WTC11 (cell line): ENCODE results near the gene CEP120. TPM values are rescaled to one million over a fixed set of nuclear protein-coding genes. Genes with fewer than 3 reads are reported as not detected.

Experiments
- ATAC-seq: fragments of 200-7000 bp; cut with Tn5 transposase; 2 replicates; pipeline ENCODE4 v1.10.0; 2021; ENCODE audit warnings: mild to moderate bottlenecking, moderate library complexity
- CTCF ChIA-PET: fragments of 300-600 bp; sonication (Branson Sonifier 250); formaldehyde crosslinking; loops from one replicate; lab custom pipeline; 2021; ENCODE audit warnings: antibody characterized with exemption; lab: Charles Lee
- POLR2A ChIA-PET: fragments of 350-600 bp; sonication (Branson Sonifier 250); formaldehyde crosslinking; loops from one replicate; lab custom pipeline; 2021; ENCODE audit warnings: antibody characterized with exemption; lab: Charles Lee
- DNase-seq: peaks from one replicate; pipeline ENCODE4 v3.0.0; 2021; ENCODE audit warnings: low spot score
- H3K27ac Mint-ChIP-seq: 2 replicates; pipeline ENCODE4 v1.8.0; 2021; ENCODE audit warnings: mixed read lengths
- H3K27me3 Mint-ChIP-seq: 2 replicates; pipeline ENCODE4 v1.8.0; 2021; ENCODE audit warnings: low read depth, mild to moderate bottlenecking, moderate library complexity, mixed read lengths
- H3K36me3 Mint-ChIP-seq: 2 replicates; pipeline ENCODE4 v1.8.0; 2021; ENCODE audit warnings: mixed read lengths
- H3K4me1 Mint-ChIP-seq: 2 replicates; pipeline ENCODE4 v1.8.0; 2022; ENCODE audit warnings: mixed read lengths
- H3K4me3 Mint-ChIP-seq: 2 replicates; pipeline ENCODE4 v1.8.0; 2021; ENCODE audit warnings: mild to moderate bottlenecking, moderate library complexity, mixed read lengths
- H3K9me3 Mint-ChIP-seq: 2 replicates; pipeline ENCODE4 v1.8.0; 2021; ENCODE audit warnings: mixed read lengths
- AR ChIP-seq: fragments of 250-450 bp; sonication (Bioruptor Pico); IDR thresholded peaks from 2 replicates; pipeline ENCODE4 v1.9.0; 2021; ENCODE audit warnings: mild to moderate bottlenecking
- CREM ChIP-seq: sonication (generic); formaldehyde crosslinking; IDR thresholded peaks from 2 replicates; pipeline ENCODE4 v1.8.1; 2022; ENCODE audit warnings: mild to moderate bottlenecking, missing genetic modification reagents, moderate library complexity
- E2F4 ChIP-seq: sonication (generic); formaldehyde crosslinking; IDR thresholded peaks from 2 replicates; pipeline ENCODE4 v1.8.1; 2022; ENCODE audit warnings: low read depth, mild to moderate bottlenecking, moderate library complexity, missing genetic modification reagents, borderline replicate concordance
- E2F5 ChIP-seq: sonication (generic); formaldehyde crosslinking; IDR thresholded peaks from 2 replicates; pipeline ENCODE4 v1.8.1; 2022; ENCODE audit warnings: mild to moderate bottlenecking, moderate library complexity, missing genetic modification reagents
- ELF4 ChIP-seq: sonication (generic); formaldehyde crosslinking; IDR thresholded peaks from 2 replicates; pipeline ENCODE4 v1.8.1; 2022; ENCODE audit warnings: low read depth, mild to moderate bottlenecking, moderate library complexity, missing genetic modification reagents
- FOXJ3 ChIP-seq: sonication (generic); formaldehyde crosslinking; IDR thresholded peaks from 2 replicates; pipeline ENCODE4 v1.9.0; 2021; ENCODE audit warnings: missing genetic modification reagents, mild to moderate bottlenecking, borderline replicate concordance
- GRHL2 ChIP-seq: fragments of 250-450 bp; sonication (Bioruptor Pico); IDR thresholded peaks from 2 replicates; pipeline ENCODE4 v1.8.0; 2022; ENCODE audit warnings: mild to moderate bottlenecking, moderate library complexity; ENCODE audit not compliant: insufficient replicate concordance, severe bottlenecking
- GTF2I ChIP-seq: fragments of 250-450 bp; sonication (Bioruptor Pico); conservative IDR thresholded peaks from 2 replicates; pipeline ENCODE4 v1.4.0; 2021; ENCODE audit warnings: mild to moderate bottlenecking
- JAZF1 ChIP-seq: fragments of 250-450 bp; sonication (Bioruptor Pico); IDR thresholded peaks from 2 replicates; pipeline ENCODE4 v1.9.0; 2021; ENCODE audit warnings: moderate library complexity, mild to moderate bottlenecking, inconsistent platforms
- KAT7 ChIP-seq: sonication (generic); formaldehyde crosslinking; IDR thresholded peaks from 2 replicates; pipeline ENCODE4 v1.8.1; 2023; ENCODE audit warnings: missing genetic modification reagents, mild to moderate bottlenecking, borderline replicate concordance
- NR1H2 ChIP-seq: sonication (generic); formaldehyde crosslinking; IDR thresholded peaks from 2 replicates; pipeline ENCODE4 v1.9.0; 2021; ENCODE audit warnings: mild to moderate bottlenecking, moderate library complexity, missing genetic modification reagents
- RELA ChIP-seq: sonication (generic); formaldehyde crosslinking; IDR thresholded peaks from 2 replicates; pipeline ENCODE4 v1.8.1; 2022; ENCODE audit warnings: missing genetic modification reagents, mild to moderate bottlenecking, borderline replicate concordance
- RORB ChIP-seq: fragments of 250-450 bp; sonication (Bioruptor Pico); IDR thresholded peaks from 2 replicates; pipeline ENCODE4 v1.9.0; 2021; ENCODE audit warnings: mild to moderate bottlenecking
- SOX15 ChIP-seq: fragments of 250-450 bp; sonication (Bioruptor Pico); IDR thresholded peaks from 2 replicates; pipeline ENCODE4 v1.9.0; 2021; ENCODE audit warnings: mild to moderate bottlenecking
- TEAD1 ChIP-seq: sonication (generic); formaldehyde crosslinking; IDR thresholded peaks from 2 replicates; pipeline ENCODE4 v1.8.0; 2022; ENCODE audit warnings: mild to moderate bottlenecking, missing genetic modification reagents
- ZNF263 ChIP-seq: sonication (generic); formaldehyde crosslinking; IDR thresholded peaks from 2 replicates; pipeline ENCODE4 v1.8.1; 2022; ENCODE audit warnings: low read depth, mild to moderate bottlenecking, moderate library complexity, missing genetic modification reagents
- ZNF281 ChIP-seq: sonication (generic); formaldehyde crosslinking; IDR thresholded peaks from 2 replicates; pipeline ENCODE4 v1.8.0; 2023; ENCODE audit warnings: mild to moderate bottlenecking, missing genetic modification reagents
- ZNF425 ChIP-seq: fragments of 250-450 bp; sonication (Bioruptor Pico); conservative IDR thresholded peaks from 2 replicates; pipeline ENCODE4 v1.9.0; 2021; ENCODE audit warnings: mild to moderate bottlenecking
- ZNF512 ChIP-seq: sonication (generic); formaldehyde crosslinking; IDR thresholded peaks from 2 replicates; pipeline ENCODE4 v1.8.1; 2022; ENCODE audit warnings: missing genetic modification reagents, borderline replicate concordance
- total RNA-seq: library from RNA; stranded (reverse); gene quantifications from 3 replicates; pipeline ENCODE4 v1.2.3, GENCODE V29; 2021

CEP120 gene
- total RNA-seq, 1 experiment from 2014 or later: 15.2 TPM

- POLR2A ChIA-PET: no interaction called here
- Mint-ChIP-seq H3K36me3 (no peaks in the 10 kb centered on the region), H3K27me3 (peaks cover 6% of the 10 kb centered on the region; the same call in 1 of the 2 replicates), H3K4me3 (no peak overlapping the region), H3K4me1 (peaks cover 12% of the 10 kb centered on the region), H3K9me3 (peaks cover 4% of the 10 kb centered on the region), H3K27ac (no peak overlapping the region)
- ATAC-seq: peak; percentile 52
- no peak for DNase-seq
- CTCF ChIA-PET: interaction anchor here (1.5 kb wide), 1 partner anchor 13 kb away, joined by 5 read pairs; the partner anchor contains the start of gene CEP120
- no peak for TF ChIP-seq GTF2I (CRISPR knock-in tag)
- no peak for TF ChIP-seq E2F4 (CRISPR knock-in tag)
- TF ChIP-seq NR1H2 (CRISPR knock-in tag): no peak
- TF ChIP-seq JAZF1 (CRISPR knock-in tag): no peak
- TF ChIP-seq RORB (CRISPR knock-in tag): no peak
- TF ChIP-seq ZNF263 (CRISPR knock-in tag): no peak
- TF ChIP-seq RELA (CRISPR knock-in tag): no peak
- TF ChIP-seq GRHL2: no peak
- TF ChIP-seq ZNF512 (CRISPR knock-in tag): no peak
- TF ChIP-seq AR (CRISPR knock-in tag): no peak
- TF ChIP-seq TEAD1: no peak
- TF ChIP-seq SOX15 (CRISPR knock-in tag): no peak
- TF ChIP-seq KAT7 (CRISPR knock-in tag): no peak
- TF ChIP-seq E2F5: no peak
- TF ChIP-seq ELF4 (CRISPR knock-in tag): no peak
- no peak for TF ChIP-seq FOXJ3 (CRISPR knock-in tag)
- TF ChIP-seq CREM (CRISPR knock-in tag): no peak
- no peak for TF ChIP-seq ZNF281
- TF ChIP-seq ZNF425 (CRISPR knock-in tag): no peak
Observed at GRCh38 chr5:123436201-123436600, 13.0 kb upstream of the CEP120 start.
